Left kidney (tissue), 2 donors: ENCODE results near the gene PRICKLE4. TPM values are rescaled to one million over a fixed set of nuclear protein-coding genes. Genes with fewer than 3 reads are reported as not detected.
"Not testable (repeated sequence)": the region's sequence is repeated elsewhere in the genome, so short reads cannot be mapped to it uniquely, and the experiment has no call there.

Experiments
- DNase-seq: peaks from one replicate; pipeline ENCODE4 v3.0.0-alpha.2; 2013
- polyA plus RNA-seq: library from polyadenylated mRNA; unstranded; fragments of 120-200 nt; gene quantifications from one replicate; pipeline ENCODE4 v1.2.1, GENCODE V29; 2013; ENCODE audit not compliant: insufficient read length

The PRICKLE4 gene
- polyA plus RNA-seq, 1 donor = 6.8 TPM

DNA sequence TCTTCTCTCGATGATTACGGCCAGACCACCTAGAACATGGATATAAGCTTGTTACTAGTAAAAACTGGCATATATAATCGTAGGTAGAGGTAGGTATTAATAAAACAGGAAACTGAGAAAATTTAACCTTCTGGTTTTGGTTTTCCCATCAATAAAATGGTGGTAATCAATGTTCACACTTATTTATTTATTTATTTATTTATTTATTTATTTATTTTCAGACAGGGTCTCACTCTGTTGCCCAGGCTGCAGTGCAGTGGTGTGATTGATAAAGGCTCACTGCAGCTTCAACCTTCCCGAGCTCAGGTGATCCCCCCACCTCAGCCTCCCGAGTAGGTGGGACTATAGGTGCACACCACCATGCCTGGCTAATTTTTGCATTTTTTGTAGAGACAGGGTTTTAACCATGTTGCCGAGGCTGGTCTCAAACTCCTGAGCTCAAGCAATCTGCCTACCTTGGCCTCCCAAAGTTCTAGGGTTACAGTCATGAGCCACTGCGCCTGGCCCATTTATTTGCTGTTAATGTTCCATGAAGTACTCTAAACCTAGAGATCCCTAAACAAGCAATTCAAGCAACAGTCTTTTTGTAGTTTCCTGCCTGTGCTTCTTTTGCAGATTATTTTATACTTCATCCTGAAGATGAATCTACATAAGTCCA lies 18.4 kb downstream of the PRICKLE4 start:
- peak; percentile 37 for DNase-seq

DNA sequence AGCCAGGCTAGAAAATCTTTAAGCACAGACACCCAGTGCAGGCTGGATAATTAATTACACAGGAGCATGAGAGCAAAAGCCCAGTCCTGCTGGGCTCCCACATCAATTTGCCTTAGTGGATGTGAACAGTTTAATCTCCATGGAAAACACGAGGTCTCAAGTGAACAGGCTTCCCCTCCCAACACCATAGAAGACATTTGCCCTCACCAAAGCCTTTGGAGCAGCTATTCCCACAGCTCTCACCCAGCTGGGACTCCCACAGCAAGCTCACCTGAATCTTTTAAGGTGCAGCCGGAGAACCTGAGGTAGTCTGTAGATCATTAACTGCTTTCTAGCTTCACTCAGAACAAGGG lies 19.0 kb downstream of the PRICKLE4 start:
- DNase-seq = no peak

DNA sequence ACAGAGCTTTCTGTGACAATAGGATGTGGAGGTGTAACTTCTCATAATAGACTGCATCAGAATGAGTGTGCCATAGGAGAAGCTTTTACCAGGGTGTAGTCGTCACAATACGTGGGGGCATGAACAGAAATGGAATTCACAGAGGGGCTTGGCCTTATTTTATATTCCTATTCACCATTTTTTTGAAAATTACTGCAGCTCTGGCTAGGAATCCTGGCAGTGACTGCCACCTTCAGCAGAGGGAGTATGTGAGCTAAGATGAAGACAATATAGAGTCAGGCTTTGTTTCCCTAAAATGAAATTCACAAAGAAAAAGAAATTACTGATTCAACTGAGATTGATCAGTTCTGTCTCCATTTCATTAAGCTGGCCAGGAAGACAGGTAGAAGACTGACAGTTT lies 20.8 kb downstream of the PRICKLE4 start:
- no peak for DNase-seq

DNA sequence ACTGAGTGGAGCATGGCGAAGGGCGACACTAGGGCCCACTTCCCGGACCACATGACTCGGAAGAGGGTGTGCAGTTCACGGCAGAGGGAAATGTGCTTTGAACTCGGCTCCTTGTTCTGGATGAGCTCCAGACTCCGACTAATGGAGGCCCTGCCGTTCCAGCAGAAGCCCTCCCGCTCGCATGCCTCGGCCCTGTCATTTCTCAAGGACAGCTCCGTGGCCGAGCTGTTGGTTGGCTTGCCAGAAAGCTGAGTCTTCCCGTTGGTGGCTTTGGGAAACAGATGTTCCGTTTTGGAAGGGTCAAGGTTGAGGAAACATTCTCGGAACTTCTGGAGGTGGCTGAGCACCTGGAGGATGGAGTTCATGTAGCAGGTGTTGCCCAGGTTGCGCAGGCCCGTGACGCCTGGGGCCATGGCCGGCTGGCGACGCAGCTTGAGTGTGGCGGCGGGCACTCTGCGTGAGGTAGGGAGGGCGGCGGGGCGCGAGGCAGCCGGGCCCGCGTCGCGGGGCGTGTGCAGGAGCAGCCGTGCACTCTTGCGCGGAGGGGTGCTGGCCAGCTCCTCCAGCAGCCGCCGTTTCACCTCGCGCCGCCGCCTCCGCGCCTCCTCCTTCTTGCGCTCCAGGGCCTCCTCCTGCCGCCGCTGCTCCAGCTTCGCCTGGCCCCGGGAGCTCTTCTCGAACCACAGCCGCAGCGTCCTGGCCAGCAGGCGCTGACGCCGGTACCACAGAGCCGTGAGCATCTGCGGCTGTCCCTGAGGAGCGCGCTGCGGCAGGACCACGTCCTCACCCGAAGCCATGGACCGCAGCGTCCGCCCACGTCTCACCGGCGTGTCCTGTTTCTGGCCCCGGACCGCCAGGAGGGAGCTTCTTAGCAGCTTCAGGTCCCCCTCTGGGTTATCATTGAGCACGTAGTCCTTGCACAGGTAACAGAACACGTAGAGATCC lies 25.5 kb downstream of the PRICKLE4 start:
- DNase-seq = no peak

DNA sequence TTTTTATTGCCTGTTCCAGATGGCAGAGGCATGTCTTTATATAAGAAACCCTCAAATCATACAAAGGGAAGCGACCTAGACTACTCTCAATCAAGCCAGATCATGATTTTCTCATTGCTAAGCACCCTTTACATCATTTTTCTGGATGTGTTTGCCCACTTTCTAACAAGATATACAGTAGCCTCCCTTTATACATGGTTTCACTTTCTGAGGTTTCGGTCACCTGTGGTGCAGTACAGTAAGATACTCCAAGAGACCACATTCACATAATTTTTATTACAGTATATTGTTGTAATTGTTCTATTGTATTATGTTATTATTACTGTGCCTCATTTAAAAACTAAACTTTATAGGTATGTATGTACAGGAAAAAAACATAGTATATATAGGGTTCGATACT lies 30.5 kb downstream of the PRICKLE4 start:
- DNase-seq = no peak

DNA sequence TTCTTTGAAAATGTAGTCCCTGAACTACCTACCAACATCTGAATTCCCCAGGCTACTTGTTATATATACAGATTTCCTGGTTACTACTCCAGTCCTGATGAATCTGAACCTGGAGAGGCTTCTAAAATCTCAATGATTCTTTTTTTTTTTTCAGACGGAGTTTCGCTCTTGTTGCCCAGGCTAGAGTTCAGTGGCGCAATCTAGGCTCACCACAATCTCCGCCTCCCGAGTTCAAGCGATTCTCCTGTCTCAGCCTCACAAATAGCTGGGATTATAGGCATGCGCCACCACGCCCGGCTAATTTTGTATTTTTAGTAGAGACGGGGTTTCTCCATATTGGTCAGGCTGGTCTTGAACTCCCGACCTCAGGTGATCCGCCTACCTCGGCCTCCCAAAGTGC lies 31.4 kb downstream of the PRICKLE4 start:
- DNase-seq = not testable (repeated sequence)

DNA sequence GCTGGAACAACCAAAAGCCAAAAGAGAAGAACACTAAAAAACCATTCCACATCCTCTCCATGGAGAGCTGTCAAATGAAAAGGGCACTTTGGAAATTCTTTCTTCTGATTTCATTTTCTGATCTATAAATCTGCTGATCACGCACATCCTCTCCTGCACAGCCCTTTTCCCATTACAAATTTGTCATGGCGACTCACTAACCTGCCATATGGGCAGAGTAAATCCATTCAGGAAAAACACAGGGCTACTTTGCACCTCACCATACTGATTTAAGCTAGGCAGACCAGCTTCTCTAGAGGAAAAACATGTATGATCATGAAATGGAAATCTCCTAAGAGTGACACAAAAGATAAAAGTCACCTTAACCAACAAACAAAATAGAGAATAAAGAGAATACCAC lies 32.9 kb downstream of the PRICKLE4 start:
- DNase-seq = no peak

DNA sequence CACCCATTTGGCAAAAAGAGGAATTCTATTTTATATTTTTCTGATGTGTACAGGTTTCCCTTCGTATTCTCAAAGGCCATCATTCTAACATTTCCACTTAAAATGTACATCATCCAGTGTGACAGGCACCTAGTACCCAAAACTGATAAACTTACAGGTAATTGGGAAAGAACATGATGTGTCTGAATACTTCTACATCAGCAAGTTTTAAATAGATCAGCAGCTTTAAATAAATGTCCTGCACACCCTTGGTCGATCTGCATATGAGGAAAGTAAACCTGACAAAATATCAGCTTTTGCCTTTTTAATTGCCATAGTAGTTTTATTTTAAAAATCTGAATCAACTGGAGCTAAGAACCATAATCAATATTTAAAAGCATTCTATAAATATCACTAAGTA lies 33.4 kb downstream of the PRICKLE4 start:
- no peak for DNase-seq

DNA sequence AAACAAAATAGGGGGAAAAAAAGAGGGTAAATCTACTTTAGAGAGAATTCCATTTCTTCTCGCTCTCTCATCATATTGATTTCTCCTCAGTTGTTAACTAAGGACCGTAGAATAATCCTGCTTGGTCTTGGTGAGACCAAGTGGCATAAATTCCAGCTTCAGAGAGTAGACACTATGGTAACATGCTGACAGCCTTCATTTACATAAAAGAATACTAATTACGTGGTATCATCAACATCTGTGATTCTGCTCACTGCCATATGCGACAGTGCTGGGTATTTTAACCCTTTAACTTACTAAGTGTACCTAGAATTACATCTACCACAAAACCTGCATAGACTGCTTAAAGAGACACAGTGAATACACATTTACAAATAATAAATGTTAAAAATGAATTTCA lies 34.0 kb downstream of the PRICKLE4 start:
- no peak for DNase-seq

DNA sequence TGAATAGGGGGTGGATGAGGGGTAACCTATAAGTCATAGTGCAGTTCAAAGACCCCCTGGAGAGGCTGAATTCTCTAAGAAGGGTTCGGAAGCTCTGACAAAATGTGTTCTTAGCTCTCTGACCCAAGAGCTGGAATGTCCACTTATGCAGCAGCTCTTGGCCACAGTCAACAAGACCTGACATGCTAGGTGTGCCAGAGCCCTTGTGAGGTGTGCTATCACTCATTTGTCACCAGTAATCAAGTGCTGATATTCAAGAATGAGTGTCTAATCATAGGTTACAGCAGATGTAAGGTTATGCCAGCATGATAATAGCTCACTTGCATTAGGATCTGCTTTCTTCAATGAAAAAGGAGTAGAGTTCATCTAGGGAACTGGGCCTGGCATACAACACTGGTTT lies 35.0 kb downstream of the PRICKLE4 start:
- no peak for DNase-seq

DNA sequence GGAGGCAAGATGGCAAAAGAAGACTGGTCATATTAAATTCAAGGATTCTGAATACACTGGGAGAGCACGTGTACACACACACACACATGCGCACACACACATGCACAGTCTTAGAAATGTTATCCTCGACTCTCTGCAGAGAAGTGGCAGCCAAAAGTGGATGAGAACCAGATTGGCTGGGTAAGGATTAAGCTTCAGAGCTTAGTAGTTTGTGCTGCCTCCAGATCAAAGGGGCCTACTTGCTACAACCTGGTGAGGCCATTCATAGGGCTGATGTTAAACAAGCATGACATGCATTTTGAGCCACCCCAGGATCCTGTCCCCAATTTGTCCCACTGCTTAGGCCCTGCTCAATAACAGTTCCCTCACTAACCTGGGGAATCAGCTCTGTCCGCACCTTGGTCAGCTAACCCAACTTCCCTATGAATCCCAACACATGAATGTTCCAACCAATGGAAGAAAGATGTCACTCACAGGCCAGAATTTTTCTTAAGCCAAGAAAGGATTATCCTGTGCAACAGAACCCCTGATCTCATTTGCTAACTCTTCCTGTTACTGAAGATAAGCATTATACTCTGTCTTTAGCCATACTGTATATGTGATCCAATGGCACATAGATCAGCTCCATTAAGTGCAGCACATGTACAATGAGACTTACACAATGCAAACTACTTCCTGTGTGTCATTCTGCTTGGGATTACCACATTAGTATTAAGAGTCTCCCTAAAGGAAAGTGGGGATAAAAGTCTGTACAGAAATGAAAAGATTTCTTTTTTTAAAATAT lies 37.9 kb downstream of the PRICKLE4 start:
- no peak for DNase-seq

DNA sequence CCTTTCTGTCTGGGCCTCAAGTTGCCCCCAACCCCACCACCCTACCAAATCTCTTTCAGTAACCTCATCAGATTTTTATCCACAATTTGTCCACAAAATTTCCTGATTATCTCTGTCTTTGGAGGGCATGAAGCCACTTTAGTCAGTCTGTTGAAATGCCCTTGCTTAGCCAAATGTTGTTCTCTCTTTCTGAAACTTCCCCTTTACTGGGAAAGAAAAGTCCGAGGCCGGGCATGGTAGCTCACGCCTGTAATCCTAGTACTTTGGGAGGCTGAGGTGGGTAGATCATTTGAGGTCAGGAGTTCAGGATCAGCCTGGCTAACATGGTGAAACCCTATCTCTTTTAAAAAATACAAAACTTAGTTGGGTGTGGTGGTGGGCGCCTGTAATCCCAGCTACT lies 40.7 kb downstream of the PRICKLE4 start:
- no peak for DNase-seq

DNA sequence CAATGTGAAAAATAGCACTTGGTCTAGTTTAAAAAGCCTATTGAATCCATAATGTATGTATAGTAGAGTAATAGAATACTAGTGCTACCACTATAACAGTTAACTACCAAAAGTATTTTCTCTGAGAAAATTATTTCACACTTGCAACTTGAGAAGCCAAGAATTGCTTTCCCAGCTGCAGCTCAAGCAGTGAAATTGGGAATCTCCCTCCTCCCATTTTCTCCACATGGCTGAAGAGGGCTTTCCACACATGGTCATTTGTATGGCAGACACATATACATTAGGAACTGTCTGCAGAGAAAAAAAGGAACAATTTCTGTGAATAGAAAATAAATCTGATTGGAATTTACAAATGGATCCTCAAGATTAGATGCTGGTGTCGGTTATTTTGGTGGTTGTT lies 41.4 kb downstream of the PRICKLE4 start:
- no peak for DNase-seq

DNA sequence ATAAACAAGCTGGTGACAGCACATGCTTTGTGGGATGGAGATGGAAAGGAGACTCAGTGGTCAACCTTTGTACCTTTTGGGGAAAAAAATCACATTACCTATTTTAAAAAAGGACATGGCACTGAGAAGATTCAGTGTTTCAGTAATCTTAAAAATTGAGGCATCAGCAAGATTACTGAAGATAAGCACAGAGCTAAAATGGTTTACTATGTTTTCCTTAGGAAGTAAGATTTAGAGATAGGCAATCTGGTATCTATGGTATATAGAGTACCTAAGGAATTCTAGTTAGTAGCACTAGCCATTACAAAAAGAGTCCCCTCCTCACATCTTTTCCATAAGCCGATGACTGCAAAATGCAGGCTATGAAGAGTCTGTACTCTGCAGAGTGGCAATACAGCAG lies 42.6 kb downstream of the PRICKLE4 start:
- DNase-seq = no peak

DNA sequence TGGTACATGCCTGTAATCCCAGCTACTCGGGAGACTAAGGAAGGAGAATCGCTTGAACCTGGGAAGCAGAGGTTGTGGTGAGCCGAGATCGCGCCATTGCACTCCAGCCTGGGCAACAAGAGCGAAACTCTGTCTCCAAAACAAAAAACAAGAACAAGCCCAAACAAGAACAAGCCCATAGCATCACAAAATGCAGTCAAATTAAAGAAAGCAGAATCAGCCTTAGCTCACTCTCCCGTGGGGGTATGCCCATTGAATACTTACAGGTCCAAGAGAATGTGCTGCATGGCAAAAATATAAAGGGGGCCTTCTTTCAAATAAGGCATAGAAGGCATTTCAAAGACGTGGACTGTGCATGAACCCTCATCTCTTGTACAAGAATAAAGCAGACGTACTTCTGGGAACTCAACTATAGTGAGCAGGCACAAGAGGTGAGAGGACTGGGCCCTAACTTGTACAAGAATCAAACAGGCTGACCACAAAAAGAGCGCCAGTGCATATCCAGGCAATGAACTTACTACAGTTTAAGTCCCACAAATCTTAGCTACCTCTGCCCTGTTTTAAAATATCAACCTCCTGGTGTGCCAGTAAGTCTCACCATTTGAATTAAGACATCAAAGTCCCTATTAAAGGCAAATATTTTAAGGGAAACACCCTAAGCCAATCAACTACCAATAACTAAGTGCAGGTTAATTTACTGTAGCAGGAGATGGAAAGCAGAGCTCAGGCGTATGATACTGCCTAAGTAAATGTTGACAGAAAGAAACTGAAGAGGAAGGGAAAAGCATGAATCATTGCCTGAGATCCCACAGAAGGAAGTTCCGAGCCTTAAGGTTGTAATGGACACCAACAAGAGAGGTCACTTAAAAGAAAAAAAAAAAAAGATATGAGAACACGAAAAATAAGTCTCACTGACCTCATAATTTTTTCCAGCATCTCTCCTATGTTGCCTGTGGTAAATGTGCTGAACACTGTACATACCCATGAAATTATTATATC lies 44.3 kb downstream of the PRICKLE4 start:
- no peak for DNase-seq

DNA sequence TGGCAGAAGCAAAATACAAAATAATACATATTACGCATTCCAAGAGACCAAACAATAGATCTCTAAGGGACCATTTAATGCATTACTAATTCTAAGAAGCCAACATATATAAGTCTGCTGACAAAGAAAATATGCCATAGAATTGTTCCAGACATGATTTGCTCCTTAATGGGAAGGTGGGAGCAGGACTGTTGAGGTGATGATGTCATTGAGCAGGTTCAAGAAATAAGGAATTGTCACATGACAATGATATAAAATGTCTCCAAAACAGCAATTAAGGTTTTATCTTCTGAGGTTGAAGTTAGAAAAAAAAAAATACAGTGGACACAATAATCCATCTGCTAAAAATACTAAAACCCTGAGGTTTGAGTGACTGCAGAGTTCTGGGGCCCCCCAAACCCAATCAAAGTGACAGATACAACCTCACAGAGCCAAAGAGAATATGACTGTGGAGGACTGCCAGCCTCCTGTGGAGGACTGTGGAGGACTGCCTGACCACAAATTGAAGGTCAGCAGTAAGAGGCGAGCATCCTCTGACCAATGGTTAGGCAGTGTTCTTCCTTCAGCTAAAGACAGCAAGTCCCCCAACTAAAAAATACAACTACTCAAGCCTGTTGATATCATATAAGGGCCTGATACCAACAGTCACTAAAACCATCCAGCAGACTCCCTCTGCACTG lies 45.9 kb downstream of the PRICKLE4 start:
- DNase-seq = no peak

DNA sequence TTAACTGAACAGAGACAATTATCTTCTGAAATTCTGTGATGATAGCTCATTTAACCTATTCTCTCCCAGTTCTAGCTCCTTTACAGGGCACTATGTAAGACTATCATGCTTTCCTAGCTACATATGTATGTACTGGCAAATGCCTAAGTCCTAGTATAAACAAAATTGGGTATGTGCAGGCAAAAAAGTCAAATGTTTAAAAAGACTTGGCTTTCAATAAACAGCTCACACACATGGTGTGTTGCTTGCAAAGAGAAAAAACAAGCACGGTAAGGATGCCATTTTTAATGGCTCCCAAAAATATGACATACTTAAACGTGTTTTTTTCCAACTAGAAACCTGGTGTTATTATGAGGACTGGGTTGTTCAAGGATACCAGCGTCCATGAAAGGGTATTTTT lies 51.7 kb downstream of the PRICKLE4 start:
- DNase-seq = no peak

DNA sequence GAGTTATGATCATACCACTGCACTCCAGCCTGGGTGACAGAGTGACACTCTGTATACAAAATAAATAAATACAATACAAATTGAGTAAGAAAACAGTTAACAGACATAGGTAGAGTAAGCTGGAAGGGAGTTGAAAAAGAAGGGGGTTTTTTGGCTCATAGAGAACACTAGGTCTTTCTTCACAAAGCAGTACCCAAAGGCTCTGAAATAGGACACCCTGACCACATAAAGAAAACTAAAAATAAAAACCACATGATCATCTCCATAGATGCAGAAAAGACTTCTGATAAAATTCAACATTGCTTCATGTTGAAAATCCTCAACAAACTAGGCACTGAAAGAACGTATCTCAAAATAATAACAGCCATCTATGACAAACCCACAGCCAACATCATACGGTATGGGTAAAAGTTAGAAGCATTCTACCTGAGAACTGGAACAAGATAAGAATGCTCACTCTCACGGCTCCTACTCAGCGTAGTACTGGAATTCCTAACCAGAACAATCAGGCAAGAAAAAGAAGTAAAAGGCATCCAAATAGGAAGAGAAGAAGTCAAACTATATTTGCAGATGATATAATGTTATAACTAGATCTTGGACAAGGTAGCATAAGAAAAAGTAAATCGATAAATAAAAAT lies 55.6 kb downstream of the PRICKLE4 start:
- no peak for DNase-seq

DNA sequence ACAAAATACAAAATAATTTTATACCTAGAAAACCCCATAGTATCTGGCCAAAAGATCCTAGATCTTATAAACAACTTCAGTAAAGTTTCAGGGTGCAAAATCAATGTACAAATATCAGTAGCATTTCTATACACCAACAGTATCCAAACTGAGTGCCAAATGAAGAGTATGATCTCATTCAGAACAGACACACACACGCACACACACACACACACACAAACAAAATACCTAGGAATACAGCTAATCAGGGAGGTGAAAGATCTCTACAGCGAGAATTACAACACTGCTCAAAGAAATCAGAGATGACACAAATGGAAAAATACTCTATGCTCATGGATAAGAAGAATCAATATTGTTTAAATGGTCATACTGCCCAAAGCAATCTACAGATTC lies 56.1 kb downstream of the PRICKLE4 start:
- no peak for DNase-seq
